Parathyroid adenoma (tissue), 2 donors: Measurements from ENCODE around the gene SPECC1.
A peak's percentile ranks its signal among the peaks of the same experiment; 100 is the strongest.
"Not testable (repeated sequence)": the region's sequence is repeated elsewhere in the genome, so short reads cannot be mapped to it uniquely, and the experiment has no call there.

Source experiments
- H2AFZ ChIP-seq: fragments of 300-600 bp; sonication (generic); one replicate; pipeline ENCODE4 v1.7.0; 2017; ENCODE audit warnings: antibody characterized with exemption, mild to moderate bottlenecking
- H3K27ac ChIP-seq: fragments of 300-600 bp; sonication (generic); one replicate; pipeline ENCODE4 v1.7.0; 2017
- H3K27me3 ChIP-seq: fragments of 300-600 bp; sonication (generic); one replicate; pipeline ENCODE4 v1.7.0; 2017; ENCODE audit warnings: low read length; ENCODE audit not compliant: control insufficient read depth, insufficient read depth
- H3K36me3 ChIP-seq: fragments of 300-600 bp; sonication (generic); one replicate; pipeline ENCODE4 v1.7.0; 2017; ENCODE audit warnings: low read length; ENCODE audit not compliant: control insufficient read depth, insufficient read depth
- H3K4me1 ChIP-seq: fragments of 300-600 bp; sonication (generic); one replicate; pipeline ENCODE4 v1.7.0; 2017; ENCODE audit warnings: control low read depth
- H3K4me2 ChIP-seq: fragments of 300-600 bp; sonication (generic); one replicate; pipeline ENCODE4 v1.7.0; 2017; ENCODE audit warnings: low read length
- H3K4me3 ChIP-seq: fragments of 300-600 bp; sonication (generic); one replicate; pipeline ENCODE4 v1.7.0; 2017; ENCODE audit warnings: low read depth, low read length
- H3K79me2 ChIP-seq: fragments of 300-600 bp; sonication (generic); one replicate; pipeline ENCODE4 v1.7.0; 2017; ENCODE audit warnings: control low read depth
- H3K9ac ChIP-seq: fragments of 300-600 bp; sonication (generic); one replicate; pipeline ENCODE4 v1.7.0; 2017; ENCODE audit warnings: mild to moderate bottlenecking
- H3K9me3 ChIP-seq: fragments of 300-600 bp; sonication (generic); one replicate; pipeline ENCODE4 v1.7.0; 2017; ENCODE audit warnings: low read length; ENCODE audit not compliant: control insufficient read depth
- TF ChIP-seq, protein P1 (sequence below): fragments of 300-600 bp; sonication (generic); IDR thresholded peaks from one replicate; pipeline ENCODE4 v1.7.0; 2017; ENCODE audit warnings: antibody characterized with exemption, mild to moderate bottlenecking
- donor health status: primary hyperparathyroidism.

SPECC1 gene, protein sequence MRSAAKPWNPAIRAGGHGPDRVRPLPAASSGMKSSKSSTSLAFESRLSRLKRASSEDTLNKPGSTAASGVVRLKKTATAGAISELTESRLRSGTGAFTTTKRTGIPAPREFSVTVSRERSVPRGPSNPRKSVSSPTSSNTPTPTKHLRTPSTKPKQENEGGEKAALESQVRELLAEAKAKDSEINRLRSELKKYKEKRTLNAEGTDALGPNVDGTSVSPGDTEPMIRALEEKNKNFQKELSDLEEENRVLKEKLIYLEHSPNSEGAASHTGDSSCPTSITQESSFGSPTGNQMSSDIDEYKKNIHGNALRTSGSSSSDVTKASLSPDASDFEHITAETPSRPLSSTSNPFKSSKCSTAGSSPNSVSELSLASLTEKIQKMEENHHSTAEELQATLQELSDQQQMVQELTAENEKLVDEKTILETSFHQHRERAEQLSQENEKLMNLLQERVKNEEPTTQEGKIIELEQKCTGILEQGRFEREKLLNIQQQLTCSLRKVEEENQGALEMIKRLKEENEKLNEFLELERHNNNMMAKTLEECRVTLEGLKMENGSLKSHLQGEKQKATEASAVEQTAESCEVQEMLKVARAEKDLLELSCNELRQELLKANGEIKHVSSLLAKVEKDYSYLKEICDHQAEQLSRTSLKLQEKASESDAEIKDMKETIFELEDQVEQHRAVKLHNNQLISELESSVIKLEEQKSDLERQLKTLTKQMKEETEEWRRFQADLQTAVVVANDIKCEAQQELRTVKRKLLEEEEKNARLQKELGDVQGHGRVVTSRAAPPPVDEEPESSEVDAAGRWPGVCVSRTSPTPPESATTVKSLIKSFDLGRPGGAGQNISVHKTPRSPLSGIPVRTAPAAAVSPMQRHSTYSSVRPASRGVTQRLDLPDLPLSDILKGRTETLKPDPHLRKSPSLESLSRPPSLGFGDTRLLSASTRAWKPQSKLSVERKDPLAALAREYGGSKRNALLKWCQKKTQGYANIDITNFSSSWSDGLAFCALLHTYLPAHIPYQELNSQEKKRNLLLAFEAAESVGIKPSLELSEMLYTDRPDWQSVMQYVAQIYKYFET

DNA sequence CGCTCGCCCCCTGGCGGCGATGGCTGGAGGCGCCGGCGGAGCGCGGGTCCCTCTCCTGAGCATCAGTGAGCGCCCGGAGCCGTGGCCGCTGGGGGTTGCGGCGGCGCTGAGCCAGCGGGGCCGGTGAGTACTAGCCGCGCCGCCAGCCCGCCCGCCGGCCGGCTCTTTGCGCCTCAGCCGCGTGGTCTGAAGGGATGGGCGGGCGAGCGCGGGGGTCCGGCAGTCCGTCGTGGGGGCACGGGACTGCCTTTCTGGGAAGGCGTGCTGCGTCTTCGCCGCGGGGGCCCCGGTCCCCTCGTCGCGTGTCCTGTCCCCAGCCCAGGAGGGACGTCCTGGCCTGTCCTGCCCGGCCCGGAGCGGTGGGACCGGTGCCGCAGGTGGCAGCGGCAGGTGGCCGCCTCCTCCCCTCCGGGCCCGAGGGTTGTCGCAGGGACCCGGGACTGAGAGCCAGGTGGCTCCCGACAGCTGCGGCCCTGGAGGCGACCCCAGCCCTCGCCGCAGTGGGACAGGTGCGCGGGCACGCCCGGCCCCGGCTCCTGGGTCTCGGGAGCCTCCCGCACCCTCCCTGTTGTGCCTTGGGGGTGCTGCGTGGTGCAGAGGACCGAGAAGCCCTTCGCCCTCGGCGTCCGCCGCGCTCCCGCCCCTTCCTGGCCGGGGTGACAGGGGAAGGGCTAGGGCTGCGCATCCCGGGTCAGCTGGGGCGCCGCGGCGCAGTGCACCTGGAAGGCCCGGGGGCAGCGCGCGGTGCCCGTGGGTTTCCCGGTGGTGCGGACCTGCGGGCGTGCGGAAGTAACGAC, at the start of gene SPECC1:
Gene SPECC1 (plus strand): TSS at position 58 of the 797 bp plus-strand sequence. CDS start 87,293 bp downstream, outside the sequence.
- Histone ChIP-seq H3K9ac (no peak within 1 kb of the TSS), H3K79me2 (no peaks in the 10 kb centered on the region), H3K4me1 (no peaks in the 10 kb centered on the region), H3K4me2 (peak within 1 kb of the TSS; percentile 99), H3K36me3 (no peaks in the 10 kb centered on the region), H2AFZ (peak within 1 kb of the TSS; percentile 99), H3K4me3 (peak within 1 kb of the TSS; percentile 65), H3K27ac (peak within 1 kb of the TSS; percentile 52), H3K9me3 (no peaks in the 10 kb centered on the region), H3K27me3 (no peaks in the 10 kb centered on the region)
- TF ChIP-seq, protein P1, sequence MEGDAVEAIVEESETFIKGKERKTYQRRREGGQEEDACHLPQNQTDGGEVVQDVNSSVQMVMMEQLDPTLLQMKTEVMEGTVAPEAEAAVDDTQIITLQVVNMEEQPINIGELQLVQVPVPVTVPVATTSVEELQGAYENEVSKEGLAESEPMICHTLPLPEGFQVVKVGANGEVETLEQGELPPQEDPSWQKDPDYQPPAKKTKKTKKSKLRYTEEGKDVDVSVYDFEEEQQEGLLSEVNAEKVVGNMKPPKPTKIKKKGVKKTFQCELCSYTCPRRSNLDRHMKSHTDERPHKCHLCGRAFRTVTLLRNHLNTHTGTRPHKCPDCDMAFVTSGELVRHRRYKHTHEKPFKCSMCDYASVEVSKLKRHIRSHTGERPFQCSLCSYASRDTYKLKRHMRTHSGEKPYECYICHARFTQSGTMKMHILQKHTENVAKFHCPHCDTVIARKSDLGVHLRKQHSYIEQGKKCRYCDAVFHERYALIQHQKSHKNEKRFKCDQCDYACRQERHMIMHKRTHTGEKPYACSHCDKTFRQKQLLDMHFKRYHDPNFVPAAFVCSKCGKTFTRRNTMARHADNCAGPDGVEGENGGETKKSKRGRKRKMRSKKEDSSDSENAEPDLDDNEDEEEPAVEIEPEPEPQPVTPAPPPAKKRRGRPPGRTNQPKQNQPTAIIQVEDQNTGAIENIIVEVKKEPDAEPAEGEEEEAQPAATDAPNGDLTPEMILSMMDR = peak; percentile 98

DNA sequence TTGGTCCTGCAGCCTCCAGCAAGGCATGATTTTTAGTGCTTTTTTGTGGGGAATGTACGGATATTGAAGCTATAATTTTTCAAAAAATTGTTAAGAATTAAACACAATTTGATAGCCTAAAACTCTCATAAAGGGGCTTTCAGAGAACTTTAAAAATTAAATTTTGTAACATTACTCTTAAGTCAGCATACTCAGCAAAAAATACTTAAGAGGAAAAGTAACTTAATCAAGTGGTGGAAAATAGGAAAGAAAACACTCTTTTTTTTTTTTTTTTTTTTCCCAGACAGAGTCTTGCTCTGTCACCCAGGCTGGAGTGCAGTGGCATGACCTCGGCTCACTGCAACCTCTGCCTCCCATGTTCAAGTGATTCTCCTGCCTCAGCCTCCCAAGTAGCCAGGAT, 46.2 kb upstream of the SPECC1 start:
- not testable (repeated sequence) for H2AFZ ChIP-seq, H3K4me3 ChIP-seq, H3K36me3 ChIP-seq, H3K9ac ChIP-seq, H3K4me1 ChIP-seq, H3K4me2 ChIP-seq, H3K79me2 ChIP-seq, H3K9me3 ChIP-seq, H3K27me3 ChIP-seq, H3K27ac ChIP-seq

DNA sequence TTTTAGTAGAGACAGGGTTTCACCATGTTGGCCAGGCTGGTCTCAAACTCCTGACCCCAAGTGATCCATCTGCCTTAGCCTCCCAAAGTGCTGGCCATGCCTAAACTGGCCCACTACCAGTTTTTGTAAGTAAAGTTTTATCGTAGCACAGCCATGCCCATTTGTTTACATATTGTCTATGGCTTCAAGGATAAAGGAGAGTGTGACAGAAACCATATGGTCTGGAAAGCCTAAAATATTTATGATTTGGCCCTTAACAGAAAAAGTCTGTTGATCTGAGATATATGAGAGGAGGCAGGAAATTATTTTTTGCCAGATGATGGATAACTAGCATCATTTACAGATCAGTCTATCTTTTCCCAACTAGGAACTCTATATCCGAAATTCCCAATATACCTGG, 36.0 kb upstream of the SPECC1 start:
- H3K9ac ChIP-seq = no peak overlapping the region
- no peaks in the 10 kb centered on the region for H3K9me3 ChIP-seq
- TF ChIP-seq, protein P1 = no peak

DNA sequence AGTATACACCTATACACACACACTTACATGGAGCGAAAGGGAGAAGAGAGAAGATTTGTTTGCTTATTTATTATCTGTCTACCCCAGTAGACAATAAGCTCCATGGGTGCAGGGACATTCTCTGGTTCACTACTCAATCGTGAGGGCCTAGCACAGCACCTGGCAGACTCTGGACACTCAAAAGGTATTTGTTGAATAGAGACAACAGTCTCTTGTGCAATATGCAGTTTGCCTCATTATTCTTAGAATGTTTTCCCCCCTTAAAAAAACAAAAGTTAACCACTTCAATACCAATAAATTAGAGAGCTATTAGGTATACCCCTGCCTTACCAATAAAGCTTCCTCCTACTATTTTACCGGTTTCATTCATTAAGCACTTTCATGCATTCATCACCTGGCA, 33.6 kb upstream of the SPECC1 start:
- no peaks in the 10 kb centered on the region for H3K27me3 ChIP-seq
- H3K4me3 ChIP-seq = no peak overlapping the region
- H3K9ac ChIP-seq = no peak overlapping the region
- peaks cover 20% of the 10 kb centered on the region for H3K79me2 ChIP-seq
- H2AFZ ChIP-seq = no peak overlapping the region
- H3K4me2 ChIP-seq = no peak overlapping the region
- TF ChIP-seq, protein P1 = no peak
- no peaks in the 10 kb centered on the region for H3K36me3 ChIP-seq
- peaks cover 4% of the 10 kb centered on the region for H3K4me1 ChIP-seq
- no peak overlapping the region for H3K27ac ChIP-seq
- H3K9me3 ChIP-seq = no peaks in the 10 kb centered on the region

More for the DNA sequence above, 36.0 kb upstream of the SPECC1 start:
- Histone ChIP-seq H2AFZ (no peak overlapping the region), H3K36me3 (no peaks in the 10 kb centered on the region), H3K4me3 (no peak overlapping the region), H3K27ac (no peak overlapping the region), H3K4me2 (no peak overlapping the region), H3K79me2 (peaks cover 29% of the 10 kb centered on the region), H3K27me3 (no peaks in the 10 kb centered on the region), H3K4me1 (peaks cover 2% of the 10 kb centered on the region)
